Heart left ventricle (tissue), 13 donors: ENCODE results near the gene LAPTM5.

Source experiments
- POLR2A ChIP-seq, 2 donors: fragments of 450-650 bp; IDR thresholded peaks; one replicate each; pipeline ENCODE4 v1.6.1; 2017; ENCODE audit warnings: antibody characterized with exemption in 2 of 2, mild to moderate bottlenecking in 2 of 2, moderate library complexity in 2 of 2
- TF ChIP-seq, protein P1 (sequence below), 12 donors: fragments of 200-600 bp; sonication (generic) in 4 of 12; IDR thresholded peaks; one replicate each; pipeline versions ENCODE4 v1.5.0 to v1.8.0; 2018 to 2022; ENCODE audit warnings: antibody characterized with exemption in 12 of 12, mild to moderate bottlenecking in 5 of 12
- donor health status: ischemic (EF 13 %, LVEDD 7.1; RV severe dilation, severe dysfunction).
- donor health status: DM: no; HTN: yes; CAD: no.
- donor health status: DM: no; HTN: no; CAD: no.
- donor health status: ischemic (EF 25% LVEDD 6.9; RV normal size, moderate dysfunction).
- donor health status: ischemic (EF 25% LVEDD 5.7; RV mildly dilated, moderate dysfunction).
- donor health status: ischemic (EF 35%, LVEDD 5.7; RV mildly dilated, moderate dysfunction).
- donor health status: nonischemic (EF 11% LVEDD 7.7; RV severe dilation, severe dysfunction).
- donor health status: DM: yes; HTN: yes; CAD: no.
- donor health status: PGD.
- donor health status: ischemic (EF 29% LVEDD 5.4; RV normal size, mild dysfunction).
- donor health status: nonischemic (EF 23%, LVEDD 6.1; RV moderate dilation, normal function).

DNA sequence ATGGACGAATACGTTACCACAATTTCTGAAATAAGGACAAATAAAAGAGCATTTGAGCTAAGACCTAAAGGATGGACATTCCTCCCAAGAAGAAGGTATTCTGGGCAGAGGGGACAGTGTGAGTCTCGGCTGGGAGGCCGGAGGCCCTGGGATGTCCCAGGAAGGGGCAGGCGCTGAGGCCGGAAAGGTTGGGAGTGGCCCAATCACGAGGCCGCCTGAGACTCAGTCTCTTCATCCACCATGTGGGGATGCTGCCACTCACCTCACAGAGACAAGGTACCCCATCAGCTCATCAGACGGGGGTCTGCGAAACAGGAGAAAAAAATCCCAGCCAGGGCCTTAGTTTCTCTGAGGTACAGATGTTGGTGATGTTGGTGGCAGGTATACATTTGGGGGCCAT lies 24.3 kb upstream of the LAPTM5 start:
- no peak for TF ChIP-seq POLR2A (IDR thresholded peaks at IDR 0.05)
- TF ChIP-seq, protein P1, sequence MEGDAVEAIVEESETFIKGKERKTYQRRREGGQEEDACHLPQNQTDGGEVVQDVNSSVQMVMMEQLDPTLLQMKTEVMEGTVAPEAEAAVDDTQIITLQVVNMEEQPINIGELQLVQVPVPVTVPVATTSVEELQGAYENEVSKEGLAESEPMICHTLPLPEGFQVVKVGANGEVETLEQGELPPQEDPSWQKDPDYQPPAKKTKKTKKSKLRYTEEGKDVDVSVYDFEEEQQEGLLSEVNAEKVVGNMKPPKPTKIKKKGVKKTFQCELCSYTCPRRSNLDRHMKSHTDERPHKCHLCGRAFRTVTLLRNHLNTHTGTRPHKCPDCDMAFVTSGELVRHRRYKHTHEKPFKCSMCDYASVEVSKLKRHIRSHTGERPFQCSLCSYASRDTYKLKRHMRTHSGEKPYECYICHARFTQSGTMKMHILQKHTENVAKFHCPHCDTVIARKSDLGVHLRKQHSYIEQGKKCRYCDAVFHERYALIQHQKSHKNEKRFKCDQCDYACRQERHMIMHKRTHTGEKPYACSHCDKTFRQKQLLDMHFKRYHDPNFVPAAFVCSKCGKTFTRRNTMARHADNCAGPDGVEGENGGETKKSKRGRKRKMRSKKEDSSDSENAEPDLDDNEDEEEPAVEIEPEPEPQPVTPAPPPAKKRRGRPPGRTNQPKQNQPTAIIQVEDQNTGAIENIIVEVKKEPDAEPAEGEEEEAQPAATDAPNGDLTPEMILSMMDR (IDR thresholded peaks at IDR 0.05): no peak
